ENCODE measurements around the gene DYNLT3. TPM values are rescaled to one million over a fixed set of nuclear protein-coding genes. Genes with fewer than 3 reads are reported as not detected.
A peak's percentile ranks its signal among the peaks of the same experiment; 100 is the strongest.

DYNLT3 gene
- total RNA-seq, 1 donor from 2014 or later: 13.4 TPM

DNA sequence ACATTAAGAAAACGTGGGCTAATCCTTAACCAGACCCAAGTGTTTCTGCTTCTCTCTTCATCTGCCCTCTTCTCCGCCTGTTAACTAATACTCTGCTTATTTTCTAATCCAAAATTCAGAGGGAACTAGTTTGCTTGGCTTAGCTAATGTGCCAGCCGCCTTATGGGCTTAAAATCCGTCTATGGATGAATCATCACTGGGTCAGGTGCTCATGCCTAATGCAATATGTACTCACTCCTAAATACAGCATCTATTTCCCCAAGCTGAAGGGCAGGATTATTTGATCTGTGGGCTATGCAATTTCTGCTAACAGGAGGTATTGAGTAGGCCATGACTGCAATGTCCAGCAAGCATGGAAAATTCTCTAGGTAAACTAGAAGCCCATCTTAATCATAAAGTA is 12.4 kb downstream of the DYNLT3 start:
- DNase-seq (ENCODE audit: low spot score): no peak
- Mint-ChIP-seq H3K4me3 (ENCODE audit: unreplicated experiment) (no peak overlapping the region), H3K9me3 (ENCODE audit: unreplicated experiment) (no peaks in the 10 kb centered on the region), H3K36me3 (ENCODE audit: low read depth, unreplicated experiment) (no peaks in the 10 kb centered on the region), H3K4me1 (ENCODE audit: unreplicated experiment) (no peaks in the 10 kb centered on the region), H3K27ac (ENCODE audit: unreplicated experiment) (no peak overlapping the region), H3K27me3 (ENCODE audit: unreplicated experiment) (no peaks in the 10 kb centered on the region)
- no peak for TF ChIP-seq CTCF (IDR thresholded peaks at IDR 0.05; ENCODE audit: unreplicated experiment)

GRCh38 chrX:37830371-37830770 is 17.0 kb downstream of the DYNLT3 start:
- Mint-ChIP-seq H3K36me3 (ENCODE audit: low read depth, unreplicated experiment) (no peaks in the 10 kb centered on the region), H3K4me3 (ENCODE audit: unreplicated experiment) (no peak overlapping the region), H3K9me3 (ENCODE audit: unreplicated experiment) (no peaks in the 10 kb centered on the region), H3K4me1 (ENCODE audit: unreplicated experiment) (no peaks in the 10 kb centered on the region), H3K27me3 (ENCODE audit: unreplicated experiment) (no peaks in the 10 kb centered on the region), H3K27ac (ENCODE audit: unreplicated experiment) (no peak overlapping the region)
- no peak for DNase-seq (ENCODE audit: low spot score)
- TF ChIP-seq CTCF (IDR thresholded peaks at IDR 0.05; ENCODE audit: unreplicated experiment): no peak

DNA sequence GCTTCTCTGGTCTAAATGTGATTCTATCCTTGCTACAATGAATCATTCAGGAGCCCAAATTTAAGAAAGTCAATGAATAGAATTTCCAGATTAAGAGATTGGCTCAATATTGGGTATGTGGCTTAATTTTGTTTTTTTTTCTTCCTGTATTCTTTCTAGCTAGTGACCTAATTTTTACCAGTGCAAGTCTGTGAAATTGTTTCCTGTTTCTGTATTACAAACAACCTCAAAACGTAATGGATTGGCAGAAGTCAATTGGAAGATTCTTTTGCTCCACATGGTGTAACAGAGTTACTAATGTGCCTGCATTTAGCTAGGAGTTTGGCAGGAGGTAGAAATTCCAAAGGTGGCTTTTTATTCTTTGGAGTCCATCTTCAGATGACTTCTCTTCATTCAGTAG is 17.6 kb downstream of the DYNLT3 start:
- Mint-ChIP-seq H3K27me3 (ENCODE audit: unreplicated experiment) (no peaks in the 10 kb centered on the region), H3K4me1 (ENCODE audit: unreplicated experiment) (no peaks in the 10 kb centered on the region), H3K4me3 (ENCODE audit: unreplicated experiment) (no peak overlapping the region), H3K9me3 (ENCODE audit: unreplicated experiment) (no peaks in the 10 kb centered on the region), H3K36me3 (ENCODE audit: low read depth, unreplicated experiment) (no peaks in the 10 kb centered on the region), H3K27ac (ENCODE audit: unreplicated experiment) (no peak overlapping the region)
- no peak for TF ChIP-seq CTCF (IDR thresholded peaks at IDR 0.05; ENCODE audit: unreplicated experiment)
- no peak for DNase-seq (ENCODE audit: low spot score)

- Mint-ChIP-seq H3K27ac (ENCODE audit: unreplicated experiment) (no peak overlapping the region), H3K36me3 (ENCODE audit: low read depth, unreplicated experiment) (no peaks in the 10 kb centered on the region), H3K4me3 (ENCODE audit: unreplicated experiment) (no peak overlapping the region), H3K9me3 (ENCODE audit: unreplicated experiment) (no peaks in the 10 kb centered on the region), H3K27me3 (ENCODE audit: unreplicated experiment) (no peaks in the 10 kb centered on the region), H3K4me1 (ENCODE audit: unreplicated experiment) (no peaks in the 10 kb centered on the region)
- DNase-seq (ENCODE audit: low spot score): peak; percentile 28
- TF ChIP-seq CTCF (IDR thresholded peaks at IDR 0.05; ENCODE audit: unreplicated experiment): peak; percentile 72
Measured at GRCh38 chrX:37825215-37825842, 22.0 kb downstream of the DYNLT3 start.

DNA sequence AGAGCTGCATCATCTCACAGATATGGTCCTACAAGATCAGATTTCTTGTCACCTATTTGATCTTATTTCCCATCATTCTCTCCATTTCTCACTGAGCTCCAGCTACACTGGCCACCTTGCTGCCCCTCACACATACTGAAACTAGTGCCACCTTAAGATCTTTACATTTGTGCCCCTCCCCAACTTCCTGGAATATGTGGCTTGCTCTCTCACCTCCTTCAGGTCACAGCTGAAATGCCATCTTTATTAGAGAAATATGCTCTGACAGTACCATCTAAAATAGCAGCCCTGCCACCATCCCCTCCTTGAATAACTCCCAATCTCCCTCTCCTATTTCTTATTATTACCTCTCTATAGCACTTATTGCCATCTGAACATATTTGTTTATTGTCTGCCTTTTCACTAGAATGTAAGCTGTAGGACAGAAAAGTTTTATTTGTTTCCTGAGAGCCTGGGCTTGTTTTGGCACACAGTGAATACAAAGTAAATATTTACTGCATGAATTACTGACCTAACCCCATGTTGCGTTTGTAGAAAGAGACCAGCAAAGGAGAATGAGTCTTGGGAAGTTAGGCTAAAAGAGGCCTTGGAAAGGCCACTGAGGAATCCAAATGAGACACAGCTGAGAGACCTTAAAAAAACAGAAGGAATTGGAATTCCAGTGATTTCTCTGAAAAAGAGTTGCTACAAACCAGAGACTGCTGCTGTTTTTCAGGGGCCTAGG is 22.7 kb downstream of the DYNLT3 start:
- no peak for TF ChIP-seq CTCF (IDR thresholded peaks at IDR 0.05; ENCODE audit: unreplicated experiment)
- DNase-seq (ENCODE audit: low spot score): no peak
- Mint-ChIP-seq H3K27ac (ENCODE audit: unreplicated experiment) (no peak overlapping the region), H3K4me3 (ENCODE audit: unreplicated experiment) (no peak overlapping the region), H3K36me3 (ENCODE audit: low read depth, unreplicated experiment) (no peaks in the 10 kb centered on the region), H3K4me1 (ENCODE audit: unreplicated experiment) (no peaks in the 10 kb centered on the region), H3K9me3 (ENCODE audit: unreplicated experiment) (no peaks in the 10 kb centered on the region), H3K27me3 (ENCODE audit: unreplicated experiment) (no peaks in the 10 kb centered on the region)

Measured in endothelial cell (in vitro differentiated cells).